Transverse colon (tissue), 4 donors: ENCODE data around the gene ERCC6L. TPM values are rescaled to one million over a fixed set of nuclear protein-coding genes. Genes with fewer than 3 reads are reported as not detected.

Experiments
- DNase-seq: peaks from one replicate; pipeline ENCODE4 v3.0.0-alpha.2; 2019
- H3K27ac ChIP-seq, 4 donors: fragments of 200-600 bp; sonication (generic); 2 replicates each; pipeline ENCODE4 v1.5.1; 2016 to 2018; ENCODE audit warnings: inconsistent platforms in 4 of 4
- H3K27me3 ChIP-seq: fragments of 200-600 bp; sonication (generic); 2 replicates; pipeline ENCODE4 v1.5.1; 2017; ENCODE audit warnings: inconsistent platforms
- H3K36me3 ChIP-seq, 4 donors: fragments of 200-600 bp; sonication (generic); 2 replicates each; pipeline ENCODE4 v1.5.1; 2017 to 2019; ENCODE audit warnings: inconsistent platforms in 4 of 4
- H3K4me1 ChIP-seq, 4 donors: fragments of 200-600 bp; sonication (generic); 2 replicates each; pipeline ENCODE4 v1.5.1; 2017 to 2020; ENCODE audit warnings: inconsistent platforms in 4 of 4
- H3K4me3 ChIP-seq, 4 donors: fragments of 200-600 bp; sonication (generic); 1 replicate in 1 of 4; 2 replicates in 3 of 4; pipeline versions ENCODE4 v1.5.1 to v1.6.1; 2017 to 2019; ENCODE audit warnings: inconsistent platforms in 4 of 4
- H3K9me3 ChIP-seq, 2 donors: fragments of 200-600 bp; sonication (generic); 2 replicates each; pipeline ENCODE4 v1.5.1; 2017 to 2019; ENCODE audit warnings: inconsistent platforms in 2 of 2
- EP300 ChIP-seq: sonication (generic); formaldehyde crosslinking; IDR thresholded peaks from one replicate; pipeline ENCODE4 v1.6.1; 2017; ENCODE audit warnings: antibody characterized with exemption, low read depth
- POLR2A ChIP-seq: fragments of 450-650 bp; IDR thresholded peaks from one replicate; pipeline ENCODE4 v1.6.1; 2016; ENCODE audit warnings: antibody characterized with exemption, mild to moderate bottlenecking, moderate library complexity
- POLR2AphosphoS5 ChIP-seq, 3 donors: sonication (generic); formaldehyde crosslinking; IDR thresholded peaks; one replicate each; pipeline ENCODE4 v1.6.1; 2016; ENCODE audit warnings: antibody characterized with exemption in 3 of 3
- whole genome bisulfite sequencing, 2 donors: methylation state at CpG; one replicate each; pipeline ENCODE4 v1.1.5; 2018; ENCODE audit warnings: low coverage in 1 of 2; 5-methylcytosine and 5-hydroxymethylcytosine counted together
- in situ Hi-C, 4 donors: fragments of 200-750 bp; cut with MboI; loops; one replicate each; pipeline versions ENCODE4 v1.15.0 to v1.15.1; 2017; ENCODE audit warnings: low sequenced_read_pairs in 3 of 4, low pct_ligation_motif_present in 1 of 4, low pct_unique_long_range_greater_than_20kb in 1 of 4
- intact Hi-C: fragments of 100-400 bp; cut with DNase I; formaldehyde crosslinking; loops from one replicate; pipeline ENCODE4 v1.15.1; 2023; ENCODE audit warnings: low total_unique reads
- total RNA-seq, 4 donors: library from RNA; depleted of rRNA; stranded (reverse); fragments of >200 nt; gene quantifications; one replicate each; pipeline ENCODE4 v1.1.0, GENCODE V29; 2016
- TF ChIP-seq, protein P1 (sequence below), 5 experiments: fragments of 200-600 bp in 3 of 5; fragments of 450-650 bp in 2 of 5; sonication (generic) in 3 of 5; IDR thresholded peaks; 1 replicate in 2 of 5; 2 replicates in 3 of 5; pipeline ENCODE4 v1.5.1; 2016 to 2017; ENCODE audit warnings: antibody characterized with exemption in 5 of 5, inconsistent platforms in 3 of 5, mild to moderate bottlenecking in 2 of 5, moderate library complexity in 1 of 5

The ERCC6L gene
- total RNA-seq, 4 donors from 2014 or later: 0.32 to 1.4 (median 0.41) TPM; not detected in 1

DNA sequence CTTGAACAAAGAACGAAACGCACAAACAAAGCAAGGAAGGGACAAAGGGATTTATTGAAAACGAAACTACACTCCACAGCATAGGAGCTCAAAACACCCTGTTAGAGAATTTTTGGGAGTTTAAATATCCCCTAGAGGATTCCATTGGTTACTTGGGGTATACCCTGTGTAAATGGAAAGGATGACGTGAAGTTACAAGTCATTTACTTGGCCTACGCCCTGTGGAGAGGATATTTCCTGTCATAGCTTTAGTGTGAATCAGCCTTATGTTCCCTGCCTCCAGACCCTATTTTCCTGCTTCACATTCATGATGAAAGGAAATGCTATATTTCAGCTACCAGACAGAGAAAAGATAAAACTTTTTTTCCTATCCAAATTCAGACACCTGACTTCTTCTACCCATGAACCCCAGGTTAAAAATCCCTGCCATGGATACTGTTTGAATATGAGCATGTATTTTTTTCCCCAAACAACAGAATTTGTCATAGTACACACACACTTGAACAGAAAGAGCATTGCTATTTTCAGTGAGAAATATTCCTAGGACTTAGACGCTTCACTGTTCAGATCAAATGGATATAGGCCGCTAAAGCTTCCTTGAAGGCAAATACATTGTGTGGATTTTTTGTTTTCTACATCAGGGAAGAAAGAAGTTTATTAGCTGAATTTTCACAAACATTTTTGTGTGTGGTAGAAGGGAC, 36.8 kb downstream of the ERCC6L start:
- H3K4me1 ChIP-seq: no peaks in the 10 kb centered on the region
- 80 to 100% methylated on average over 2 to 7 of the region's 7 CpGs for WGBS, 2 donors
- no peaks in the 10 kb centered on the region for H3K36me3 ChIP-seq
- no peaks in the 10 kb centered on the region for H3K9me3 ChIP-seq
- DNase-seq: no peak
- intact Hi-C loops: no loop called here
- H3K4me3 ChIP-seq: no peak overlapping the region
- H3K27ac ChIP-seq: no peak overlapping the region
- H3K27me3 ChIP-seq: no peaks in the 10 kb centered on the region
- TF ChIP-seq EP300 (no peak), POLR2A (no peak), POLR2AphosphoS5 (IDR thresholded peaks at IDR 0.05) (no peak)
- TF ChIP-seq, protein P1, sequence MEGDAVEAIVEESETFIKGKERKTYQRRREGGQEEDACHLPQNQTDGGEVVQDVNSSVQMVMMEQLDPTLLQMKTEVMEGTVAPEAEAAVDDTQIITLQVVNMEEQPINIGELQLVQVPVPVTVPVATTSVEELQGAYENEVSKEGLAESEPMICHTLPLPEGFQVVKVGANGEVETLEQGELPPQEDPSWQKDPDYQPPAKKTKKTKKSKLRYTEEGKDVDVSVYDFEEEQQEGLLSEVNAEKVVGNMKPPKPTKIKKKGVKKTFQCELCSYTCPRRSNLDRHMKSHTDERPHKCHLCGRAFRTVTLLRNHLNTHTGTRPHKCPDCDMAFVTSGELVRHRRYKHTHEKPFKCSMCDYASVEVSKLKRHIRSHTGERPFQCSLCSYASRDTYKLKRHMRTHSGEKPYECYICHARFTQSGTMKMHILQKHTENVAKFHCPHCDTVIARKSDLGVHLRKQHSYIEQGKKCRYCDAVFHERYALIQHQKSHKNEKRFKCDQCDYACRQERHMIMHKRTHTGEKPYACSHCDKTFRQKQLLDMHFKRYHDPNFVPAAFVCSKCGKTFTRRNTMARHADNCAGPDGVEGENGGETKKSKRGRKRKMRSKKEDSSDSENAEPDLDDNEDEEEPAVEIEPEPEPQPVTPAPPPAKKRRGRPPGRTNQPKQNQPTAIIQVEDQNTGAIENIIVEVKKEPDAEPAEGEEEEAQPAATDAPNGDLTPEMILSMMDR (IDR thresholded peaks at IDR 0.05): no peak
- in situ Hi-C loops: no loop called here

DNA sequence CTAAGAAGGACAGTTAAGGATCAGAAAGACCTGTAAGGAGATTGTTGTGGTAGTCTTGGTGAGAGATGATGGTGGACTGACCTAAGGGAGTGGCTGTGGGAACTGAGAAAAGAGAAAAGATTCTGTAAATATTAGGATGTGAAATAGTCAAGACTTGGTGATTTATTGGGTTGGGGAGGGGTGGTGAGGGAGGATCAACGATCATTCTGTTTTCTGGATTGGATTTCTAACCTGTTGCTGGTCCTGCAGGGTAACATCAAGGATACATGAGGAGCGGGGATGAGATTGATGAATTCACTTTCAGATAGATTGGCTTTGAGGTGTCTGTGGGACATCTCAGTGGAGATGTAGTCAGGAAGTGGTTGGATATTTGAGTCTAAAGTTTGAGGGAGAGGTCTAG, 55.9 kb downstream of the ERCC6L start:
- Histone ChIP-seq H3K27ac (no peak overlapping the region), H3K9me3 (no peaks in the 10 kb centered on the region), H3K4me3 (peak overlapping the region in 1 of 4 donors; percentile 66), H3K4me1 (peaks cover 0 to 7% (median 5%) of the 10 kb centered on the region in 4 donors), H3K27me3 (no peaks in the 10 kb centered on the region), H3K36me3 (no peaks in the 10 kb centered on the region)
- in situ Hi-C loops (no loop called here), intact Hi-C loops (no loop called here)
- TF ChIP-seq, protein P1 (IDR thresholded peaks at IDR 0.05): no peak
- TF ChIP-seq POLR2AphosphoS5 (IDR thresholded peaks at IDR 0.05) (no peak), EP300 (no peak), POLR2A (no peak)
- 71% methylated on average over 2 of the region's 2 CpGs; no CpG with 5 or more reads in 1 of the 2 donors for WGBS, 2 donors
- no peak for DNase-seq

DNA sequence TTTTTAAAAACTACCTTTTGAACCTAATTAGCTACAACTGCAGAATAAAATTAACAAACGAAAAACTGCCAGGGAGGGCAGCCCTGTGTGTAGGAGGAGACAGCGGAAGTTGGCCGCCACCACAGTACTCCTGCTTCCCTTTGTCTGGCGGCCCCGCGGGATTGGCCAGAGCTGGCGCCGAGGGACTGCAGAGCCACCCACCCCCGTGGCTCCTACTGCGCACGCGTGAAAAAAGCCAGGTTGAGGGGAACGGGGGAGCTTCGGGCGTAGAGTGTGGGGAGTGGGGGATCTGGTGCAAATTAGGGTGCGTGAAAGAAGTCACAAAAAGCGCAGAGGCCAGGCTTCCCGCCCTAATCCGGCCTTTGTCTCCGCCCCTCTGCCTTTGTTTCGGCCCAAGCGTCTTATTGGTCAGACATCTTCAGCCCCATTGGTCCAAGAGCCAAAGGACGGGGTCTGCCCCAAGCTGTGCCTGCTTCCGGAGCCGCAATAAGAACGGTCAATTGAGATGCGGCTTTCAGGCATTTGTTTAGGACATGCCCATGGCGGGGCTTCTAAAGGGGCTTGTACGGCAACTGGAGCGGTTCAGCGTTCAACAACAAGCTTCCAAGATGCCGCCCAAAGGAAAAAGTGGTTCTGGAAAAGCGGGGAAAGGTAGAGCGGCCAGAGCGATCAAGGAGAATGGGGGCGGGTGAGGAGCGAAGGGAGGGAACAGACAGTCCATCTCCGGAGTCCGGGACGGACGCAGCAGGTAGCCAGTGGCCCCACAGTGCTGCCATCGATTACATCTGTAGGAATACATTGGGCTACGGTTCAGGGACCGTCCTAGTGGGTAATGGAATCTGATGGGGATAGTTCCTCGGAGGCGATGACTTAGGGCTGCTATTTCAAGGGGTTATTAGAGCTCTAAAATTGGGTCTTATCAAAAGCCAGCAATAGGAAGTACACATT, 57.4 kb downstream of the ERCC6L start, which contains the start of gene PIN4:
Gene PIN4 (plus strand): TSS at position 580 of the 948 bp plus-strand sequence. CDS start 29 bp downstream, at position 609.
- intact Hi-C loops: no loop called here
- Histone ChIP-seq H3K4me3 (peak within 1 kb of the TSS; percentile 21 to 66 (median 49)), H3K9me3 (no peaks in the 10 kb centered on the region), H3K4me1 (peaks cover 0 to 7% (median 5%) of the 10 kb centered on the region in 4 donors), H3K27ac (peak within 1 kb of the TSS; percentile 80 to 89 (median 86)), H3K27me3 (no peaks in the 10 kb centered on the region), H3K36me3 (no peaks in the 10 kb centered on the region)
- peak; percentile 6 to 43 (median 29) for TF ChIP-seq POLR2AphosphoS5 (IDR thresholded peaks at IDR 0.05)
- no peak for TF ChIP-seq EP300
- peak; percentile 51 for TF ChIP-seq POLR2A
- 51% methylated on average over 45 of the region's 46 CpGs; no CpG with 5 or more reads in 1 of the 2 donors for WGBS, 2 donors
- peak; percentile 90 for DNase-seq
- in situ Hi-C loops: no loop called here

DNA sequence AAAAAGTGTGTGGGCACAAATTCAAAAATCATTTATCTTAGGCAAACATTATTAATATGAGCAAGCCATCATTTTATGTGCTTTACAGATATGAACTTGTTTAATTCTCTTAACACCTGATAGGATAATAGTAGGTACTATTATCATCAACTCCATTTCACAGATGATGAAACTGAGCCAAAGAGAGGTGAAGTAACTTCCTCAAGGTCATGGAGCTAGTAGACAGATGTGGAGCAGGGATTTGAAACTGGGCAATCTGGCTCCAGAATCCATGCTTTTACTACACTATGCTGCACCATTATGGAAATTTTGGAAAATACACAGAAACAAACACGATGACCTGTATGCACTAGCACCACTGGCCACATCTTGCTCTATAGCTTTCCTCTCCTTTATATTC, 58.3 kb downstream of the ERCC6L start:
- WGBS, 2 donors: 57% methylated on average over 1 of the region's 1 CpG; no CpG with 5 or more reads in 1 of the 2 donors

More for the DNA sequence above, 58.3 kb downstream of the ERCC6L start:
- Histone ChIP-seq H3K36me3 (no peaks in the 10 kb centered on the region), H3K27ac (peak overlapping the region; percentile 80 to 89 (median 86)), H3K4me1 (peaks cover 0 to 7% (median 5%) of the 10 kb centered on the region in 4 donors), H3K9me3 (no peaks in the 10 kb centered on the region), H3K4me3 (peak overlapping the region in 2 of 4 donors; percentile 42 to 66), H3K27me3 (no peaks in the 10 kb centered on the region)
- TF ChIP-seq EP300 (no peak), POLR2A (no peak), POLR2AphosphoS5 (IDR thresholded peaks at IDR 0.05) (no peak)
- TF ChIP-seq, protein P1 (IDR thresholded peaks at IDR 0.05): no peak
- intact Hi-C loops: no loop called here
- in situ Hi-C loops: no loop called here
- DNase-seq: no peak
